ENCODE measurements around the gene PRDM1.

DNA sequence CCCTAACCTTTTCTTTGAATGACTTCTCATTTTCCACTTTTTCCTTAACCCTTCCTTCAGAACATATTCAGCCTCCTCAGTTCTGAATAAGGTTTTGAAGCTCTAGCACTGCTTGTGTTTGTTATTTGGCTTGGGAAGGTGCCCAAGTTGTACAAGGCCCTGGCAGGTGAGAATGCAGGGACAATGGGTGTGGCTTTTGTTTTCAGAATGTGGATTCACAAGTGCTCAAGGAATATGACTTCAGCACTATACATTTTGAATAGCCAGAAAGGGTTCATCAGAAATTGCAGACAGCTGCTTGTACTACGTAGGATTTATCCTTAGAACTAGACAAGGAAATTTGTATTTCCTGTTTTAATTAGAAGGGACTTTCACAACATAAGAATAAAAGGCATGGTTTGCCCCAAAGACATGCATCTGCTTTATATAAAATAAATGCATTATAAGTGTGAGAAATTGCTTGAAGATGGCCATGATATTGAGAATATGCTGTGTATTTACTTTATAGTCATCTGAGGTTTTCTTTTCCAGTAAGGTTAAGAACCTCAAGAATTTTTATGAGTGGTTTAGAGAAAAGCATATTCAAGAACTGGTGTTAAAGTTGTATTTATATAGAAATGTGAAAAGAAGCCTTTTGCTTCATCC lies 29.3 kb upstream of the PRDM1 start:
- TF ChIP-seq GATA3 (IDR thresholded peaks at IDR 0.05; ENCODE audit: low read depth, low read length) (no peak), GATA2 (IDR thresholded peaks at IDR 0.05; ENCODE audit: low read depth, low read length) (no peak)
